GM12874 (cell line): ENCODE data around the gene KIRREL1.

Experiments used
- CTCF ChIP-seq: IDR thresholded peaks from 2 replicates; pipeline ENCODE4 v1.5.1; 2011; ENCODE audit warnings: low read depth, mild to moderate bottlenecking, control low read depth, low read length, moderate library complexity; ENCODE audit not compliant: insufficient read depth

KIRREL1 gene

GRCh38 chr1:158112994-158113758 lies 119.7 kb downstream of the KIRREL1 start:
- TF ChIP-seq CTCF = no peak

GRCh38 chr1:158113759-158114127 lies 120.3 kb downstream of the KIRREL1 start:
- TF ChIP-seq CTCF = no peak

GRCh38 chr1:158115126-158115525 lies 121.7 kb downstream of the KIRREL1 start:
- no peak for TF ChIP-seq CTCF

GRCh38 chr1:158116311-158117167 lies 123.1 kb downstream of the KIRREL1 start:
- TF ChIP-seq CTCF = no peak

- TF ChIP-seq CTCF = peak; percentile 65
Observed at GRCh38 chr1:158117854-158118704, 124.6 kb downstream of the KIRREL1 start.

- no peak for TF ChIP-seq CTCF
Observed at GRCh38 chr1:158118713-158119402, 125.4 kb downstream of the KIRREL1 start.
